Esophagus muscularis mucosa (tissue), 4 donors: ENCODE measurements around the gene NPIPB6. TPM values are rescaled to one million over a fixed set of nuclear protein-coding genes. Genes with fewer than 3 reads are reported as not detected.
A peak's percentile ranks its signal among the peaks of the same experiment; 100 is the strongest.
"Not testable (repeated sequence)": the region's sequence is repeated elsewhere in the genome, so short reads cannot be mapped to it uniquely, and the experiment has no call there.

Source experiments
- DNase-seq: peaks from one replicate; pipeline ENCODE4 v3.0.0-alpha.2; 2017; ENCODE audit errors: extremely low spot score
- H3K27ac ChIP-seq, 4 donors: fragments of 200-600 bp; sonication (generic); replicated peaks in 1 of 4; 1 replicate in 3 of 4; 2 replicates in 1 of 4; pipeline ENCODE4 v1.5.1; 2016 to 2019; ENCODE audit warnings: mild to moderate bottlenecking in 1 of 4
- H3K27me3 ChIP-seq, 4 donors: fragments of 200-600 bp; sonication (generic); one replicate each; pipeline versions ENCODE4 v1.5.1 to v1.6.0; 2016 to 2019
- H3K36me3 ChIP-seq, 4 donors: fragments of 200-600 bp; sonication (generic); one replicate each; pipeline ENCODE4 v1.5.1; 2016 to 2019
- H3K4me1 ChIP-seq, 4 donors: fragments of 200-600 bp; sonication (generic); one replicate each; pipeline ENCODE4 v1.5.1; 2016 to 2019
- H3K4me3 ChIP-seq, 4 donors: fragments of 200-600 bp; sonication (generic); 1 replicate in 2 of 4; 2 replicates in 2 of 4; pipeline ENCODE4 v1.5.1; 2016 to 2019; ENCODE audit warnings: mild to moderate bottlenecking in 4 of 4, moderate library complexity in 1 of 4
- H3K9me3 ChIP-seq, 4 donors: fragments of 200-600 bp; sonication (generic); 1 replicate in 3 of 4; 2 replicates in 1 of 4; pipeline ENCODE4 v1.5.1; 2016 to 2019
- CTCF ChIP-seq, 3 experiments: fragments of 200-600 bp in 2 of 3; fragments of 450-650 bp in 1 of 3; sonication (generic) in 2 of 3; IDR thresholded peaks; one replicate each; pipeline ENCODE4 v1.5.1; 2017 to 2019; ENCODE audit warnings: antibody characterized with exemption in 3 of 3, mild to moderate bottlenecking in 2 of 3, moderate library complexity in 1 of 3
- WGBS: methylation state at CpG from one replicate; pipeline ENCODE4 v1.1.5; 2018; 5-methylcytosine and 5-hydroxymethylcytosine counted together
- intact Hi-C: fragments of 100-400 bp; cut with DNase I; formaldehyde crosslinking; loops from one replicate; pipeline ENCODE4 v1.15.1; 2023
- total RNA-seq, 4 donors: library from RNA; depleted of rRNA; stranded (reverse); fragments of >200 nt; gene quantifications; one replicate each; pipeline versions ENCODE4 v1.1.0 to v1.2.1, GENCODE V29; 2016

The NPIPB6 gene
- total RNA-seq, 4 donors from 2014 or later: 0.58 to 3.3 (median 2.7) TPM; not detected in 1

- H3K27me3 ChIP-seq, H3K4me1 ChIP-seq, H3K27ac ChIP-seq, H3K9me3 ChIP-seq, intact Hi-C loops, DNase-seq, H3K36me3 ChIP-seq: not testable (repeated sequence)
- H3K4me3 ChIP-seq: peak overlapping the region in 1 of 4 donors; percentile 27
- no CpG with 5 or more reads among the region's 75 CpGs for WGBS
- peak in 1 of 3 experiments; percentile 18 for TF ChIP-seq CTCF (IDR thresholded peaks at IDR 0.05)
Measured at GRCh38 chr16:28364268-28365173, 1.2 kb upstream of the NPIPB6 start.

GRCh38 chr16:28362600-28362999, 708 bp downstream of the NPIPB6 start:
- H3K4me1 ChIP-seq, H3K4me3 ChIP-seq, H3K27ac ChIP-seq, intact Hi-C loops, H3K36me3 ChIP-seq, H3K27me3 ChIP-seq, H3K9me3 ChIP-seq: not testable (repeated sequence)
- peak; percentile 4 for DNase-seq
- no CpG with 5 or more reads among the region's 5 CpGs for whole genome bisulfite sequencing

- H3K36me3 ChIP-seq, H3K4me3 ChIP-seq, H3K27me3 ChIP-seq, H3K9me3 ChIP-seq, intact Hi-C loops, DNase-seq, H3K4me1 ChIP-seq, H3K27ac ChIP-seq: not testable (repeated sequence)
- 88% methylated on average over 6 of the region's 6 CpGs for WGBS
Measured at GRCh38 chr16:28338230-28338629, 25.1 kb downstream of the NPIPB6 start.

GRCh38 chr16:28336940-28337710, 26.2 kb downstream of the NPIPB6 start:
- H3K27me3 ChIP-seq, H3K27ac ChIP-seq, H3K4me1 ChIP-seq, intact Hi-C loops, H3K4me3 ChIP-seq, H3K36me3 ChIP-seq, H3K9me3 ChIP-seq, DNase-seq: not testable (repeated sequence)
- 75% methylated on average over 4 of the region's 5 CpGs for WGBS

- H3K4me3 ChIP-seq, intact Hi-C loops, H3K4me1 ChIP-seq, DNase-seq, H3K36me3 ChIP-seq, H3K9me3 ChIP-seq, H3K27ac ChIP-seq, H3K27me3 ChIP-seq: not testable (repeated sequence)
- 74% methylated on average over 4 of the region's 8 CpGs for WGBS
Measured at GRCh38 chr16:28335678-28336077, 27.6 kb downstream of the NPIPB6 start.

- DNase-seq, intact Hi-C loops, H3K9me3 ChIP-seq, H3K4me1 ChIP-seq, H3K27ac ChIP-seq, H3K36me3 ChIP-seq, H3K4me3 ChIP-seq, H3K27me3 ChIP-seq: not testable (repeated sequence)
- 59% methylated on average over 4 of the region's 6 CpGs for WGBS
Measured at GRCh38 chr16:28332632-28333031, 30.7 kb downstream of the NPIPB6 start.

- H3K36me3 ChIP-seq, H3K4me1 ChIP-seq, H3K4me3 ChIP-seq, intact Hi-C loops, H3K27ac ChIP-seq, H3K9me3 ChIP-seq, H3K27me3 ChIP-seq, DNase-seq: not testable (repeated sequence)
- 82% methylated on average over 2 of the region's 2 CpGs for WGBS
Measured at GRCh38 chr16:28330981-28331380, 32.3 kb downstream of the NPIPB6 start.

- H3K27ac ChIP-seq, H3K4me3 ChIP-seq, H3K36me3 ChIP-seq, DNase-seq, intact Hi-C loops, H3K9me3 ChIP-seq, H3K27me3 ChIP-seq, H3K4me1 ChIP-seq: not testable (repeated sequence)
- 64% methylated on average over 3 of the region's 9 CpGs for WGBS
Measured at GRCh38 chr16:28330232-28330631, 33.1 kb downstream of the NPIPB6 start.
